ENCODE data around the gene ZBTB7C. TPM values are rescaled to one million over a fixed set of nuclear protein-coding genes. Genes with fewer than 3 reads are reported as not detected.

Gene ZBTB7C
- total and polyA plus RNA-seq, 2 of the 4 experiments (the other 2 are of a cell fraction), result not detected

- Histone ChIP-seq H3K56ac (ENCODE audit: extremely low read depth, insufficient read depth, low read length) (no peak overlapping the region), H2AFZ (replicated peaks; ENCODE audit: low read length, poor library complexity) (no peak overlapping the region), H2BK5ac (ENCODE audit: low read depth, low read length, poor library complexity, severe bottlenecking) (no peak overlapping the region), H3K4me3 (ENCODE audit: insufficient read depth, low read depth, low read length) (no peak overlapping the region), H3K27ac (ENCODE audit: insufficient read depth, low read length) (no peak overlapping the region), H2AK9ac (replicated peaks; ENCODE audit: low read depth, low read length, poor library complexity) (no peak overlapping the region), H3K14ac (replicated peaks; ENCODE audit: low read depth, low read length) (no peak overlapping the region), H4K5ac (ENCODE audit: low read depth, low read length) (no peak overlapping the region), H3K4ac (ENCODE audit: low read depth, low read length) (no peak overlapping the region), H3K4me2 (ENCODE audit: low read depth, low read length) (no peak overlapping the region), H3K9me3 (ENCODE audit: control insufficient read depth, insufficient read depth, low read length) (no peaks in the 10 kb centered on the region), H4K91ac (ENCODE audit: insufficient read depth, low read depth, low read length) (no peak overlapping the region), H3K36me3 (ENCODE audit: control insufficient read depth, insufficient read depth, low read length) (no peaks in the 10 kb centered on the region), H4K20me1 (ENCODE audit: insufficient read depth, low read length) (no peaks in the 10 kb centered on the region), H2AK5ac (ENCODE audit: low read depth, low read length) (no peak overlapping the region), H3K23ac (ENCODE audit: low read depth, low read length) (no peak overlapping the region), H2BK15ac (ENCODE audit: low read depth, low read length) (no peak overlapping the region), H3K79me1 (ENCODE audit: low read depth in 1 of 2, low read length in 2 of 2) (no peaks in the 10 kb centered on the region), H4K8ac (ENCODE audit: low read depth in 2 of 2, low read length in 2 of 2) (no peak overlapping the region), H2BK20ac (ENCODE audit: low read depth, low read length) (no peak overlapping the region), H3K27me3 (ENCODE audit: control insufficient read depth, insufficient read depth, low read length) (peaks cover 5% of the 10 kb centered on the region), H3K18ac (ENCODE audit: low read depth, low read length) (no peak overlapping the region), H3K9ac (ENCODE audit: low read depth, low read length) (no peak overlapping the region), H3K9me1 (ENCODE audit: insufficient read depth, low read length) (no peaks in the 10 kb centered on the region), H2BK120ac (ENCODE audit: low read depth, low read length) (no peak overlapping the region), H3K4me1 (ENCODE audit: control insufficient read depth, insufficient read depth, low read length) (no peaks in the 10 kb centered on the region)
- ChIA-PET POLR2A (ENCODE audit: unreplicated experiment) (no interaction called here), CTCF (no interaction called here)
- no peak for ATAC-seq (ENCODE audit: low read depth)
- dilution Hi-C loops (cut with HindIII; ENCODE audit: low sequenced_read_pairs, unreplicated experiment) (no loop called here), in situ Hi-C loops (cut with MboI; ENCODE audit: low sequenced_read_pairs) (no loop called here), intact Hi-C loops (cut with micrococcal nuclease) (no loop called here)
- no peak for DNase-seq
- no peak for TF ChIP-seq ELK1 (IDR thresholded peaks at IDR 0.05; ENCODE audit: borderline replicate concordance, low read depth, low read length)
- no peak for TF ChIP-seq CTCF (conservative IDR thresholded peaks at IDR 0.05; ENCODE audit: low read depth, low read length)
- TF ChIP-seq RAD21 (IDR thresholded peaks at IDR 0.05; ENCODE audit: low read length), result no peak
- no peak for TF ChIP-seq MXI1 (IDR thresholded peaks at IDR 0.05; ENCODE audit: borderline replicate concordance, low read depth, low read length)
- no peak for TF ChIP-seq RFX5 (IDR thresholded peaks at IDR 0.05; ENCODE audit: low read depth, low read length)
- TF ChIP-seq BHLHE40 (IDR thresholded peaks at IDR 0.05; ENCODE audit: low read depth, low read length), result no peak
- no peak for TF ChIP-seq USF2 (IDR thresholded peaks at IDR 0.05; ENCODE audit: low read depth, low read length)
- no peak for TF ChIP-seq CHD1 (IDR thresholded peaks at IDR 0.05; ENCODE audit: low read depth, low read length)
- TF ChIP-seq RCOR1 (IDR thresholded peaks at IDR 0.05; ENCODE audit: insufficient replicate concordance, low read length), result no peak
- no peak for TF ChIP-seq FOS (IDR thresholded peaks at IDR 0.05; ENCODE audit: low read depth, low read length)
- TF ChIP-seq MAZ (IDR thresholded peaks at IDR 0.05; ENCODE audit: borderline replicate concordance, low read depth, low read length), result no peak
- TF ChIP-seq MAFK (IDR thresholded peaks at IDR 0.05; ENCODE audit: low read depth, low read length), result no peak
- TF ChIP-seq POLR2A (IDR thresholded peaks at IDR 0.05; ENCODE audit: low read depth, low read length), result no peak
- no peak for TF ChIP-seq CEBPB (IDR thresholded peaks at IDR 0.05; ENCODE audit: low read depth, low read length)
- TF ChIP-seq NFE2L2 (IDR thresholded peaks at IDR 0.05; ENCODE audit: low read depth, low read length), result no peak
- TF ChIP-seq SMC3 (IDR thresholded peaks at IDR 0.05; ENCODE audit: low read depth, low read length), result no peak
- BruUV-seq (replicated peaks), result no TSS peak
- WGBS, 2 experiments (ENCODE audit: extremely low coverage in 2 of 2, insufficient read length in 1 of 2), result no CpG with 5 or more reads among the region's 3 CpGs
Observed at GRCh38 chr18:47981320-47981719, 427.9 kb downstream of the ZBTB7C start.
